ENCODE data around the gene IFNG-AS1. TPM values are rescaled to one million over a fixed set of nuclear protein-coding genes. Genes with fewer than 3 reads are reported as not detected.

The IFNG-AS1 gene
- total and polyA plus RNA-seq, 12 donors, result 0.13 to 1.7 (median 0.46) TPM; not detected in 4

DNA sequence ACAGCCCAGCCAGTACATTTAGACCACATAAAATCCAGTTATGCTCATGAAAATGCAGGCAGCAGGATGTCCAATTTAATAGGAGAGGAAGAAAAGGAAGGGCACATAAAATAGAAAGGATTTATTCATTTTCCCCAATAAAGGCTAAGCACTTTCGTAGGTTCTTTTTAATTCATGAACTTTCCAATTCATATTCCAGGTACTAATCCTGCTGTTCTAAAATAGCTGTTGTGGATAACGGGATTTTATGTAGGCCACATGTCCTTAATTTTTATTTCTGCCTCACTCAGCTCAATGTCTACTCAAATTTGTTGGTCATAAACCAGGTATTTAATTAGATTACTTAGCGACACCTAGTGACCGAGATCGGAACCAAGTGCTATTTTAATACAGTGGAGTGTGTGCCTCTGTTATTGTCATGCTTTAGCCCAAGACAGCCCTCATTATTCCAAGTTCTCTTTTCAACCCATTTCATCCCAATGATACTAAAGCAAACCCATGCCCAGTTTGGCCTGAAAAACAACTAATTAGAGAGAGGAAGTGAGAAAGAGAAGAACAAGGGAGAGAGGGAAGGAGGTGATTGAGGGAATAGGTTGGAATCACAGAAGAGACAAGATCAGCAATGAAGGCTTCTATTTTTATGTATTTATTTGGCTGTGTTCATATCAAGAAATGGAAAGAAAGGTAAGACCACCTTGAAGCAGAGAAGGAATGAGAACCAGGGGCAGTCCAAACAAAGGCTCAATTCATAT lies 45.9 kb upstream of the IFNG-AS1 start:
- TF ChIP-seq, protein P1, sequence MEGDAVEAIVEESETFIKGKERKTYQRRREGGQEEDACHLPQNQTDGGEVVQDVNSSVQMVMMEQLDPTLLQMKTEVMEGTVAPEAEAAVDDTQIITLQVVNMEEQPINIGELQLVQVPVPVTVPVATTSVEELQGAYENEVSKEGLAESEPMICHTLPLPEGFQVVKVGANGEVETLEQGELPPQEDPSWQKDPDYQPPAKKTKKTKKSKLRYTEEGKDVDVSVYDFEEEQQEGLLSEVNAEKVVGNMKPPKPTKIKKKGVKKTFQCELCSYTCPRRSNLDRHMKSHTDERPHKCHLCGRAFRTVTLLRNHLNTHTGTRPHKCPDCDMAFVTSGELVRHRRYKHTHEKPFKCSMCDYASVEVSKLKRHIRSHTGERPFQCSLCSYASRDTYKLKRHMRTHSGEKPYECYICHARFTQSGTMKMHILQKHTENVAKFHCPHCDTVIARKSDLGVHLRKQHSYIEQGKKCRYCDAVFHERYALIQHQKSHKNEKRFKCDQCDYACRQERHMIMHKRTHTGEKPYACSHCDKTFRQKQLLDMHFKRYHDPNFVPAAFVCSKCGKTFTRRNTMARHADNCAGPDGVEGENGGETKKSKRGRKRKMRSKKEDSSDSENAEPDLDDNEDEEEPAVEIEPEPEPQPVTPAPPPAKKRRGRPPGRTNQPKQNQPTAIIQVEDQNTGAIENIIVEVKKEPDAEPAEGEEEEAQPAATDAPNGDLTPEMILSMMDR (IDR thresholded peaks at IDR 0.05), result peak; percentile 45 to 83 (median 76)

DNA sequence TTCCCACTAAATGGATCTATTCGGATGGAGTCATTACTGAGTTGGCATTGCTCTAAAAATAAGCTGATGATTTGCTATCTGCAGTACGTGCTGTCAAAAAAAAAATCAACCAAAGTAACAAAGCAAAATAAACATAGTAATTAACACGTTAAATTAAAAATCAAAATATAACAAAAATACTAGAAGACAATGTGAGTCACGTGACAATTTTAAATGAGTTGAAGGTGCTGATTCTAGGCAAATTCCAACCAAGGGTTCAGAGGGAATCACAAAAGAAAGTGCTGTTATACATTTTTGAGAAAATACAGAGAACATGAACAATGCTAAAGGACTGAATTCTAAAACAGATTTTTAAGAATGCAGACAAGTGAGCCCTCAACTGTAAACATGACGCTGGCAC lies 45.2 kb upstream of the IFNG-AS1 start:
- intact Hi-C loops (cut with DNase I), result loop anchor here (2.0 to 10.0 kb wide), 11 partner anchors 157 to 592 kb away; partner anchors contain the start of gene DYRK2 (in 2 of the 10)
- H3K9me3 ChIP-seq, result no peaks in the 10 kb centered on the region
- H3K4me1 ChIP-seq, result peaks cover 0 to 26% (median 8%) of the 10 kb centered on the region in 9 donors
- 75 to 81% methylated on average over 5 of the region's 5 CpGs for WGBS, 2 donors
- no peak overlapping the region for H3K27ac ChIP-seq
- no peak for ATAC-seq
- no peaks in the 10 kb centered on the region for H3K27me3 ChIP-seq
- H3K36me3 ChIP-seq, result no peaks in the 10 kb centered on the region
- TF ChIP-seq, protein P1 (IDR thresholded peaks at IDR 0.05), result no peak
- no peak for DNase-seq
- H3K4me3 ChIP-seq, result no peak overlapping the region

More for the DNA sequence above, 45.9 kb upstream of the IFNG-AS1 start:
- H3K4me1 ChIP-seq, result peaks cover 0 to 26% (median 8%) of the 10 kb centered on the region in 9 donors
- no peak overlapping the region for H3K4me3 ChIP-seq
- peak overlapping the region in 6 of 10 donors; percentile 15 to 53 (median 45) for H3K27ac ChIP-seq
- no peaks in the 10 kb centered on the region for H3K27me3 ChIP-seq
- intact Hi-C loops (cut with DNase I), result loop anchor here (1.0 to 10.0 kb wide), 15 partner anchors 156 to 591 kb away; partner anchors contain the start of gene DYRK2 (in 3 of the 10)
- H3K9me3 ChIP-seq, result no peaks in the 10 kb centered on the region
- 11 to 12% methylated on average over 5 of the region's 5 CpGs for WGBS, 2 donors
- peak in 1 of 2 donors; percentile 79 for DNase-seq
- peak; percentile 79 to 92 (median 88) for ATAC-seq
- H3K36me3 ChIP-seq, result no peaks in the 10 kb centered on the region

DNA sequence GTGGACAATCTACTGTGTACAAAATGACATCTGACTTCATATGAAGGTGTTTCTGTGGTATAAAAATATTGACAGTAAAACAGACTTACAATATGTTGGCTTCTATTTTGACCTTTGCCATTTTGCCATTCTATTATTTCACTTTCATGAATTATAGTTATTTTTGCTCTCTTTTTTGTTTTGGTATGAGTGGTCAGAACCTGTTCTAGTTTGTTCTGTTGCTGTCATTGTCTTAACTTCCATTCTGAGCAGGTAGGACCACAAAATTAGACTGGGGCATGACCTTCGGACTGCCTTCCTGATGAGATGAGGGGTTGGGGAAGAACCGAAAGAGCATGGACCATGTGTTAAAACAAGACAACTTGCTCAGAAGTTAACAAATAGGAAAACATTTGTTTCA lies 36.5 kb upstream of the IFNG-AS1 start:
- no peak overlapping the region for H3K27ac ChIP-seq
- intact Hi-C loops (cut with DNase I), result no loop called here
- H3K4me1 ChIP-seq, result peaks cover 0 to 9% (median 0%) of the 10 kb centered on the region in 9 donors
- H3K4me3 ChIP-seq, result no peak overlapping the region
- H3K9me3 ChIP-seq, result no peaks in the 10 kb centered on the region
- no peak for ATAC-seq
- DNase-seq, result no peak
- no peaks in the 10 kb centered on the region for H3K27me3 ChIP-seq
- 95 to 98% methylated on average over 2 of the region's 2 CpGs for WGBS, 2 donors
- no peaks in the 10 kb centered on the region for H3K36me3 ChIP-seq
- TF ChIP-seq, protein P1 (IDR thresholded peaks at IDR 0.05), result no peak

DNA sequence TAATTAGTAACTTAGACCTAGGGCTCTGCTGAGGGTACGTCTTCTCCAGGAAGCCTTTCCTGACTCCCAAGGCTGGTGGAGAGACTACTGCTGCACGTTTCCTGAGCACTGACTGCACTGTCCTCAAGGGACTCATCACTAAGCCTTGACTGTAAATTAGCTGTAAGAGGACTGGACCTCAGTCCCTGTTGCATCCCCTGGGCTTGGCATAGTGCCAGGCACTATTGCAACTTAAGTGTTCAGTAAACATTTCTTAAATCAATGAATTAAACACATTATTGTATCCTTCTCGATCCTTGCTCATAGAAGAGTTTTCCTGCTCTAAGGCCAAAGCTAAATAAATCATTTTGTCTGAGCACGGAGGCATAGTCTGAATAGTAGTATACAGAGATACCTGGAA lies 31.9 kb upstream of the IFNG-AS1 start:
- no peak overlapping the region for H3K4me3 ChIP-seq
- no peaks in the 10 kb centered on the region for H3K27me3 ChIP-seq
- no peaks in the 10 kb centered on the region for H3K9me3 ChIP-seq
- WGBS, 2 donors, result 54 to 62% methylated on average over 4 of the region's 4 CpGs
- no peak for DNase-seq
- peaks cover 0 to 15% (median 0%) of the 10 kb centered on the region in 9 donors for H3K4me1 ChIP-seq
- TF ChIP-seq, protein P1 (IDR thresholded peaks at IDR 0.05), result no peak
- no peak overlapping the region for H3K27ac ChIP-seq
- no peaks in the 10 kb centered on the region for H3K36me3 ChIP-seq
- intact Hi-C loops (cut with DNase I), result no loop called here
- peak in 1 of 8 donors; percentile 28 for ATAC-seq

All from heart right ventricle (tissue), 16 donors.